ENCODE measurements around the gene ANKRD65. TPM values are rescaled to one million over a fixed set of nuclear protein-coding genes. Genes with fewer than 3 reads are reported as not detected.
"Not testable (repeated sequence)": the region's sequence is repeated elsewhere in the genome, so short reads cannot be mapped to it uniquely, and the experiment has no call there.

ANKRD65 gene
- total RNA-seq (2014; rRNA removed; shearing (Covaris generic)) = not detected in 2 replicates

DNA sequence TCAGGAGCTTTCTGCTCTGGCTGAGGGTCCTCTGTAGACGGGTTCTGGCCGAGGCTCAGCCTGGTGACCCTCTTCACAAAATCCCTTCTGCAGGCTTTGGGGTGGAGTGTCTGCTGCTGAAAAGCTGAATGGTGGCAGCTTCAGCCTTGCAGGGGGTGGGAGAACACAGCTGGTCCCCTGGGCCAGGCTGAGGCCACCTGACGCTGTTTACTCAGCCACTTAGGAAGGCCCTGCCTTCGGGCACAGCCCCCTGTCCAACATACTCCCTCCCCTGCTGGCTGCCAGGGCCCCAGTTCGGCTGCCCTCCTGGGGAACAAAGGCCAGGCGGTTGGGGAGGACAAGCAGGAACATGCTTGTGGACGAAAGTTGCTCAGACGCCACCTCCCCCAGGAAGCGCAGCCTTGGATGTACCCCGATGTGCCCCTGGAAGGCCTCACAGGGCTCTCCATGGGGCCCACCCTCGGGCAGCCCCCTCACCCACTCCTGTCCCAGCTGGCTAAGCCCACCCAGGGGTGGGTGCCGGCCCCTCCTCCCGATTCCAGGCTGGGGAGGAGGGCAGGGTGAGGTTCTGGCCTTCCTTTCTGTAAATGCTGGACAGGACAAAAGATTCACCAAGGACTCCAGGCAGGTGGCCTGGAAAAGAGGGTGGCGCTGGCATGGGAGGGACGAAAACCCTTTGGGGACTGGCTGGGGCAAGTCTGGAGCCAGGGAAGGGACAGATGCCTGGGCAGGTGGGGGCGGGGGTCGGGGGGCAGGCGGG is at the start of gene ANKRD65:
Gene ANKRD65 (minus strand): TSS at position 130 of the 760 bp plus-strand sequence. CDS start 271 bp downstream, outside the sequence.
- Histone ChIP-seq H3K27me3 (replicated peaks) (no peaks in the 10 kb centered on the region), H3K36me3 (no peaks in the 10 kb centered on the region), H3K9me3 (replicated peaks) (no peaks in the 10 kb centered on the region), H3K4me3 (no peak within 1 kb of the TSS), H3K27ac (no peak within 1 kb of the TSS), H3K4me1 (replicated peaks) (peaks cover 7% of the 10 kb centered on the region)
- no peak for DNase-seq (ENCODE audit: low read depth in 1 of 2, low spot score in 2 of 2)

DNA sequence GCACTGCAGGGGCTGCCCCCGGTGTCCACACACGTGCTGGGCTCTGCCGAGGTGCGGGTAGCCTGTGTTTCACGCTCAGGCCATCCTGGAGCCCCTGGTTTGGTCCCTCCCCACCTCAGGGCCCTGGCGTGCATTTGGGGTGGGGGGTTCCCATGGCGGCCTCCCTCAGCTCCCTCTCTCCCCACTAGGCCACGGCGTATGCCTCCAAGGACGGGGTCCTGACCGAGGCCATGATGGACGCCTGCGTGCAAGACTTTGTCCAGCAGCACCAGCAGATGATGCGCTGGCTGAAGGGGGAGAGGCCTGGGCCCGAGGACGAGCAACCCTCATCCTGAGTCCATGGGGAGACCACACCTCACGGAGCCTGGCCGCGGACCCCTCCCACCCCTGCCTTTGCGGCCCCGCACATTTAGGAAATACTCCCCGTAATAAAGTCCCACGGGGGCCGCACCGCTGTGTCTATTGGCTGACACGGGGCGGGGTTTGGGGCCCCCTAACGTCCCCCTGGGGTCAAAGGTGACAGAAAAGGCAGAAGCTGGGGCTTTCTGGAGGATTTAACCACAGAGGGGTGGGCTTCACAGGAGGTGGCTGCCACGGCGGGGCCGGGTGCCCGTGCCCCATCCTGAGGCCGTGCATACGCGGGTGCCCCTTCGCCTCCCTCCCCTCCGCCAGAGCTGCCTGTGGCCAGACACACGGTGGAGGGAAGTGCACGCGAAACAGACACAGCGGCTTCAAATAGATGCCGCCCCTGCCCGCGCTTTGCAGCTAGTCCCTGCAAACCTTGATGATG is 47.3 kb upstream of the ANKRD65 start:
- H3K4me1 ChIP-seq (replicated peaks) = peaks cover 12% of the 10 kb centered on the region; the same call in 1 of the 2 replicates
- H3K27ac ChIP-seq; DNase-seq (ENCODE audit: low read depth in 1 of 2, low spot score in 2 of 2); H3K27me3 ChIP-seq (replicated peaks); H3K36me3 ChIP-seq; H3K4me3 ChIP-seq; H3K9me3 ChIP-seq (replicated peaks): not testable (repeated sequence)

DNA sequence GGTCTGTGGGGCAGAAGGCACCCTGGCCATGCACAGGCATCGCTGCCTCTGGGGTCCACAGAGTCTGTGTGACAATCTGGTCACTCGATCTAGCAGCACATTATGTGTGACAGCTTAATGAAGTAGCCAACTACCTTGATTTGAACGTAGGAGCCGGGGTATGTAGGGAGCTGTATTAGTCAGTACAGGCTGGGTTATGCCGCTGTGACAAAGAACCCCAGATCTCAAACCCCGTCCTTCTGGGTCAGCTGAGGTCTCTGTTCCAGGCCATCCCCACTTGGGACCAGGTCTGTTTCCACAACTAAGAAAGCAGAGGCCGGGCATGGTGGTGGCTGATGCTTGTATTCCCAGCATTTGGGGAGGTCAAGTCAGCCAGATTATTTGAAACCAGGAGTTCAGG is 42.2 kb upstream of the ANKRD65 start:
- DNase-seq (ENCODE audit: low read depth in 1 of 2, low spot score in 2 of 2) = no peak
- H3K4me3 ChIP-seq = no peak overlapping the region
- H3K9me3 ChIP-seq (replicated peaks) = no peaks in the 10 kb centered on the region
- no peaks in the 10 kb centered on the region for H3K4me1 ChIP-seq (replicated peaks)
- no peaks in the 10 kb centered on the region for H3K36me3 ChIP-seq
- peaks cover 14% of the 10 kb centered on the region; the same call in 1 of the 2 replicates for H3K27me3 ChIP-seq (replicated peaks)
- no peak overlapping the region for H3K27ac ChIP-seq

DNA sequence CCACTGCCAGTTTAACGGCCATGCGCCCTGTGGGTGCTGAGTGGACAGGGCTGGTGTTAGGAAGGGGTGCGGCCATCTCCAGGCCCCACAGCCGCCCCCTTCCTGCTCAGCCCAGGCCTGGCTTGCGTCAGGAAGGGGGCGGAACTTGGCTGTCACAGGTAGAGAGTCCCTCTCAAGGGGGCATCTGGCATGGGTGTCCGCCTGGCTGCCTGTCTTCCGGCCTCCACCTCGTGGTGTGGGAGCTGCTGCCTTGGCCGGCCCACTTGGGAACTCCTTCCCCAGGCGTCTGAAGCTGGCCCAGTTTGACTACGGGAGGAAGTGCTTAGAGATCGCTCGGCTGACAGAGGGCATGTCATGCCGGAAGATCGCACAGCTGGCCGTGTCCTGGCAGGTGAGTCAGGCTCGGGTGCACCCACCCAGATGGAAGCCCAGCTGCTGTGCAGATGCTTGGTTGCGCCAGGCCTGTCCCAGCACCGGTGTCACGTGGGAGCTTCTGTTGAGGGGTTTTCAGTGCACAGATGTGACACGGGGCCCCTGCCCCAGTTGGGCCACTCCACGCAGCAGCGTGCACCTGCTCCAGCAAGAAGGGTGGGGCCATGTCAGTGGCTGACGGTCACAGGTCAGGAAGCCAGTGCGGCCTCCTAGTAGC is 41.4 kb upstream of the ANKRD65 start:
- H3K27ac ChIP-seq = no peak overlapping the region
- H3K4me3 ChIP-seq = no peak overlapping the region
- H3K27me3 ChIP-seq (replicated peaks) = peaks cover 14% of the 10 kb centered on the region; the same call in 1 of the 2 replicates
- no peaks in the 10 kb centered on the region for H3K9me3 ChIP-seq (replicated peaks)
- H3K4me1 ChIP-seq (replicated peaks) = no peaks in the 10 kb centered on the region
- H3K36me3 ChIP-seq = no peaks in the 10 kb centered on the region
- no peak for DNase-seq (ENCODE audit: low read depth in 1 of 2, low spot score in 2 of 2)

DNA sequence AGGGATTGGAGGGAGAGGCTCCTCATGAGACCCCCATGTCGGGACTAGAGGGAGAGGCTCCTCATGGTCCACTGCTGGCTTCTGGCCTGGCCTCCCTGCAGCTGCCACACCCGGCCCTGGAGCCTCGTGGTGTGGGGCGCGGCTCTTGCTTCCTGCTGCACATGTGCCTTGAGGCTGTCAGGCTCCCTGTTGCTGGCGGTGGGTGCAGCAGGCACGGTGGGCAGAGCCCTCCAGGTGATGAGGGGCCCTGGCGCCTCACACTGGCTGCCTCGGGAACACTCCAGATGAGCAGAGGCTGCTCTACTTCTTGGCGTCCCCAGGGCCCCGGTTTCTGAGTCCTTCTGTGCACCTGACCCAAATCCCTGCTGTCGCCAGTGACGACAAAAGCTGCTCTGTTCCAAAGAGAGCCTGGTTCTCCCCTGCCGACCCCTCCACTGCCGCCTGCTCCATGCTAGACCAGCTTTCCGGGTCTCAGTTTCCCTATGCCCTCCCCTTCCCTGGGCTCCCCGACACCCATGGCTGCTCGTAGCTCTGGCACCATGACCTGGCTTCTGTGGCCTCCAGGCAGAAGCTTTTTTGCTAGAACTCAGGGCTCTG is 40.7 kb upstream of the ANKRD65 start:
- no peaks in the 10 kb centered on the region for H3K4me1 ChIP-seq (replicated peaks)
- DNase-seq (ENCODE audit: low read depth in 1 of 2, low spot score in 2 of 2) = no peak
- no peak overlapping the region for H3K27ac ChIP-seq
- no peaks in the 10 kb centered on the region for H3K36me3 ChIP-seq
- H3K4me3 ChIP-seq = no peak overlapping the region
- no peaks in the 10 kb centered on the region for H3K9me3 ChIP-seq (replicated peaks)
- H3K27me3 ChIP-seq (replicated peaks) = peaks cover 14% of the 10 kb centered on the region; the same call in 1 of the 2 replicates

DNA sequence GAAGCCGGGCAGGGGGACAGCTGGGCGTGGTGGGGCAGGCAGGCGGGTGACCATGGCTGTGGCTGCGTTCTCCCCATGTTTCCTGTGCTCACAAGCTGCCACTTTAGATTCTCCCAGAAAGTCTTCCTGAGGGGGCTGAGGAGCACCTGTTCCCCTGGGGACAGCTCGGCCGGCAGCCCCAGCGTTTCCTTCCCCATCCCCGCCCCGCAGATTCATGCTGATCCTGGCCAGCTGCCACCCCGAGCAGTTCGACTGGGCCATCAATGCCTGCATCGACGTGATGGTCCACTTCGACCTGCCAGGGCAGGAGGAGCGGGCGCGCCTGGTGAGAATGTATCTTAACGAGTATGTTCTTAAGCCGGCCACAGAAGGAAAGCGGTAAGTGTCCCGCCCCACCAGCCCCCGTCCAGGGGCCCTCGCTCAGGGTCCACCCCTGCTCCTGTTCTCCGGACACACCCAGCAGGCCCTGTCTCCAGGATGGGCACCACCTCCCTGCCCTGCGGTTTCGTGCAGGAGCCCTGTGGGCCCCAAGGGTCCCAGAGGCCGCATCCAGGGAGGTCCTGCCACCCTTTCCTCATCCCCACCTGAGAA is 39.6 kb upstream of the ANKRD65 start:
- H3K9me3 ChIP-seq (replicated peaks) = no peaks in the 10 kb centered on the region
- H3K27ac ChIP-seq = no peak overlapping the region
- no peak overlapping the region for H3K4me3 ChIP-seq
- DNase-seq (ENCODE audit: low read depth in 1 of 2, low spot score in 2 of 2) = no peak
- H3K4me1 ChIP-seq (replicated peaks) = no peaks in the 10 kb centered on the region
- no peaks in the 10 kb centered on the region for H3K36me3 ChIP-seq
- H3K27me3 ChIP-seq (replicated peaks) = peaks cover 14% of the 10 kb centered on the region; the same call in 1 of the 2 replicates

DNA sequence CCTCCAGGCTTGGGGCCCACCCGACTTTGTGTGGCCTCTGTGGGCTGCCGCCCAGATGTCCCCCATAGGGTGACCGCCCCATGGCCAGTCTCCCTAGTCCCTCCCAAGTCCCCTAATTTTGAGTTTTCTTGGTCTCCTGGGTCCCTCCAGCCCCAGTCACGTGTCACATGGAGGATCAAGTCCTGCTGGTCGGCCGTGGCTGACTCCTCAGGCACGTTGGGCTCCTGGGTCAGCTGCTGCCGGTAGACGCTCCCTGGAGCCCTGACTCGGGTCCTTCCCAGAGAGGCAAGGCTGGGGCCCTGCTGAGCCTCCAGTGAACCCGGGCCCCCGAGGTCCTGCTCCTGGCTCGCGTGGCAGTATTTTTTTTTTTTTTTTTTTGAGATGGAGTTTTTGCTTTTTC is 38.6 kb upstream of the ANKRD65 start:
- H3K9me3 ChIP-seq (replicated peaks); H3K4me3 ChIP-seq; H3K36me3 ChIP-seq; DNase-seq (ENCODE audit: low read depth in 1 of 2, low spot score in 2 of 2); H3K4me1 ChIP-seq (replicated peaks); H3K27ac ChIP-seq: not testable (repeated sequence)
- peaks cover 12% of the 10 kb centered on the region; the same call in 1 of the 2 replicates for H3K27me3 ChIP-seq (replicated peaks)

DNA sequence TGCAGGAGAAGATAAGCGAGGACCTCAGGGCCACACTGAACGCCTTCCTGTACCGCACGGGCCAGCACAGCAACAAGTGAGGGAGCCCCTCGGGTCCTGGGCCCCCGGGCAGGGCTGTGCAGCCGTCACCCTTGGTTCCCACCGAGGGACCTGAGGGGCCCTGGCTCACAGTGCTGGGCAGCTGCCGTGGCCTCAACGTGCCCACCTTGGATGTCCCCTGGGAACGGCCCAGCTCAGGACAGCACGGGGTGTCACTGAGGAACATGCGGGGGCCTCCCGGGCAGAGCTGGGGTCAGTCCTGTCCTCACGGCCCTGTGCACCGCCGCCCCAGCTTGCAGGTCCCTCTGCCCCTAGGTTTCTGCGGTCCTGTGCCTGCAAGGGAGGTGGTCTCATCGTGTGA is 38.1 kb upstream of the ANKRD65 start:
- not testable (repeated sequence) for H3K27me3 ChIP-seq (replicated peaks); DNase-seq (ENCODE audit: low read depth in 1 of 2, low spot score in 2 of 2); H3K4me1 ChIP-seq (replicated peaks); H3K9me3 ChIP-seq (replicated peaks); H3K4me3 ChIP-seq; H3K36me3 ChIP-seq; H3K27ac ChIP-seq

DNA sequence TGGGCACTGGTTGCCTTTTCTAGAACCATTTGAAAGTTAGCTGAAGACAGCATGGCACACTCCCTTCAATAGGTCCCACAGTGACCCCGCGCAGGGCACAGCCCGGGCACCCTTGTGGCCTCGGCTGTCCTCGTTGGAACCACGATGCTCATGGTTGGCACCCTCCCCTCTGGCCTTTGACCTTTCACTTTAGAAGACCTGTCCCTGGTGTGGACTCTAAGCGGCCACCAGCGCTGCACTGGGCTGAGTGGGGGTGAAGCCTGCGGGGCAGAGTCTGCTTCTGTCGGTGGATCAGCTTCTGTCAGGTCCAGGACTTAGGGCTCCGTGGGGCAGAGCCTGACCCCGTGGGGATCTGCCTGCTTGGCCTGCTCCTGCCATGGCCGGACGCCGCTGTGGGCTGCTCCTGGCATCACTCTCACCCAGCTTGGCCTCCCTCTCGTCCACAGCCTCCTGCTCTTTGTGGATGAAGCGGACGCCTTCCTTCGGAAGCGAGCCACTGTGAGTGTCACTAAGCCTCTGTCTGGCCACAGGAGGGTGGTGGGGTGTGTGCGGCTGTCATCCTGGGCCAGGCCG is 35.7 kb upstream of the ANKRD65 start:
- not testable (repeated sequence) for DNase-seq (ENCODE audit: low read depth in 1 of 2, low spot score in 2 of 2); H3K27me3 ChIP-seq (replicated peaks); H3K27ac ChIP-seq; H3K4me3 ChIP-seq; H3K4me1 ChIP-seq (replicated peaks); H3K36me3 ChIP-seq; H3K9me3 ChIP-seq (replicated peaks)

DNA sequence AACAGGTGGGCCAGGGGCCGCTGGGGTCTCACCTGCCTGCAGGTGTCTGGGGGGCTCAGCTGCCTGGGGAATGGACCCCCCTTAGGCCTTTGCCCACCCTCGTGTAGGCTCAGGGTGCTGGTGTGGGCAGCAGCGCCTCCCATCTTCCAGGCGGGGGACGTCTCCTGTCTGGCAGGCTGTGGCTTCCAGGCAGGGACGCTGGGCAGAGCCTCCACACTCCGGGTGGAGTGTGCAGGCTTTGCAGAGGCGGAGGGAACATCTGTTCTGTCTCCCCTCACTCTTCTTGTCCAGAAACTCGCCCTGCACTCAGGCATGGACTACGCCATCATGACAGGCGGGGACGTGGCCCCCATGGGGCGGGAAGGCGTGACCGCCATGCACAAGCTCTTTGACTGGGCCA is 34.9 kb upstream of the ANKRD65 start:
- H3K4me1 ChIP-seq (replicated peaks); DNase-seq (ENCODE audit: low read depth in 1 of 2, low spot score in 2 of 2); H3K27ac ChIP-seq; H3K27me3 ChIP-seq (replicated peaks); H3K4me3 ChIP-seq; H3K36me3 ChIP-seq; H3K9me3 ChIP-seq (replicated peaks): not testable (repeated sequence)

DNA sequence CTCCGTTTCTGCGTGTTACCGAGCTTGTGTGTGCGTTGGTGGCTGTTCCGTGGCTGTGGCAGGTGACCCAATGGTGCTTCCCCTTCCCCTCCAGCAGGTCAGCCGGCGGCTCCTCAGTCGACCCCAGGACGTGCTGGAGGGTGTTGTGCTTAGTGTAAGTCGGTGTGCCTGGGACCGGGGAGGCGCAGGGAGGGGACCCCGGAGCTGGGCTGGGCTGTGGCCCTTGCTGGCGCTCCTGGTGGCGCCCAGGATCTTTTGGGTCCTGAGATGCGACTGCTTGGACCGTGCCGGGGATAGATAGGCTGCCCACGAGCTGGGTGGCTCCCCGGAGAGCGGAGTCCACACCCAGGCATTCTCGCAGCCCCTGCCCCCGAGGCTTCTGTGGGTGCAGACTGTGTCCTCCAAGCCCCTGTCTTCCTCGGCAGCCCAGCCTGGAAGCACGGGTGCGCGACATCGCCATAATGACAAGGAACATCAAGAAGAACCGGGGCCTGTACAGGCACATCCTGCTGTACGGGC is 34.3 kb upstream of the ANKRD65 start:
- DNase-seq (ENCODE audit: low read depth in 1 of 2, low spot score in 2 of 2) = no peak
- Histone ChIP-seq H3K9me3 (replicated peaks) (no peaks in the 10 kb centered on the region), H3K27ac (no peak overlapping the region), H3K27me3 (replicated peaks) (peaks cover 5% of the 10 kb centered on the region; the same call in 1 of the 2 replicates), H3K4me1 (replicated peaks) (no peaks in the 10 kb centered on the region), H3K36me3 (no peaks in the 10 kb centered on the region), H3K4me3 (no peak overlapping the region)

DNA sequence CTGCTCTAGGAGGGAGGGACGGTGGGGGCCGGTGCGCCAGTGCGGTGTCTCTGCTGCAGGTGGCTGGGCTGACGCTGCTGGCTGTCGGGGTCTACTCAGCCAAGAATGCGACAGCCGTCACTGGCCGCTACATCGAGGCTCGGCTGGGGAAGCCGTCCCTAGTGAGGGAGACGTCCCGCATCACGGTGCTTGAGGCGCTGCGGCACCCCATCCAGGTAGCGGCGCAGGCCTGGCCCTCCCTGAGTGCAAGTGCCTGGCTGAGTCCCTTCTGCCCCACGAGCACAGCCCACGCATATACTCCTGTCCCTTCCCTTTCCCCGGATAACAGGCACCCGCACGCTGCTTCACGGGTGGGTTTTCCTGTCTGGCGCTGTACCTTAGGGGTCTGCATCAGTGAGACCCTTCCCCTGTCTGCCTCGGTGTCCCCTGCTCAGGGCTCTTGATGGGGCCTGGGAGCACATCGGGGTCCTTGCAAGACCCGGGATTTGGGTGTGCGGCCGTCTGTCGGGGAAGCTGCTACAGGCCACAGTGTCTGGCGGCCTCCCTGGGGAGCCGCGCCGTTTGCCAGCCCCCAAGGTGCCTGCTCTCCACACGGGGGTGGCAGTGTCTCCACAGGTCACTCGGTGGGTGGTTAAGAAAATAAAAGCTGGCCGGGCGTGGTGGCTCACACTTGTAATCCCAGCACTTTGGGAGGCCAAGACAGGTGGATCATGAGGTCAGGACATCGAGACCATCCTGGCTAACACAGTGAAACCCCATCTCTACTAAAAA is 33.4 kb upstream of the ANKRD65 start:
- H3K4me1 ChIP-seq (replicated peaks); H3K4me3 ChIP-seq; H3K27ac ChIP-seq; H3K36me3 ChIP-seq; H3K27me3 ChIP-seq (replicated peaks); H3K9me3 ChIP-seq (replicated peaks); DNase-seq (ENCODE audit: low read depth in 1 of 2, low spot score in 2 of 2): not testable (repeated sequence)
